OCI-LY3 (cell line): ENCODE data around the gene EDN2.

ENCODE experiments used
- CTCF ChIP-seq: fragments of 200-600, 300-600 bp; sonication (generic); IDR thresholded peaks from 2 replicates; pipeline ENCODE4 v1.5.1; 2014; ENCODE audit warnings: antibody characterized with exemption, low read length, low read depth
- EZH2phosphoT487 ChIP-seq: fragments of 200-600 bp; shearing (Covaris generic); IDR thresholded peaks from 2 replicates; pipeline ENCODE4 v1.6.1; 2018; ENCODE audit warnings: antibody characterized with exemption, mixed run types, low read depth

GRCh38 chr1:41475859-41476567, 8.5 kb downstream of the EDN2 start:
- TF ChIP-seq CTCF (no peak), EZH2phosphoT487 (no peak)
